IgD-negative memory B cell (primary cell): Measurements from ENCODE around the gene TTC24. TPM values are rescaled to one million over a fixed set of nuclear protein-coding genes. Genes with fewer than 3 reads are reported as not detected.

ENCODE experiments used
- H3K27ac Mint-ChIP-seq, 3 donors: one replicate each; pipeline ENCODE4 v1.8.0; 2020 to 2022; ENCODE audit warnings: mild to moderate bottlenecking in 3 of 3, mixed read lengths in 3 of 3, moderate library complexity in 1 of 3
- H3K27me3 Mint-ChIP-seq: one replicate; pipeline ENCODE4 v1.8.0; 2021; ENCODE audit warnings: mixed read lengths
- H3K36me3 Mint-ChIP-seq: one replicate; pipeline ENCODE4 v1.8.0; 2020; ENCODE audit warnings: mild to moderate bottlenecking, mixed read lengths
- H3K4me1 Mint-ChIP-seq, 3 donors: one replicate each; pipeline ENCODE4 v1.8.0; 2020 to 2022; ENCODE audit warnings: mixed read lengths in 3 of 3, mild to moderate bottlenecking in 1 of 3
- H3K4me3 Mint-ChIP-seq, 4 donors: one replicate each; pipeline ENCODE4 v1.8.0; 2020 to 2022; ENCODE audit warnings: mild to moderate bottlenecking in 4 of 4, mixed read lengths in 4 of 4, moderate library complexity in 3 of 4
- H3K9me3 Mint-ChIP-seq, 3 donors: one replicate each; pipeline ENCODE4 v1.8.0; 2020 to 2021; ENCODE audit warnings: mixed read lengths in 3 of 3, mild to moderate bottlenecking in 1 of 3
- polyA plus RNA-seq: library from polyadenylated mRNA; unstranded; fragments of 300-500 nt; fragmentation: Illumina TruSeq; gene quantifications from one replicate; pipeline ENCODE4 v1.2.3, GENCODE V29; 2021

Gene TTC24
- polyA plus RNA-seq, 1 donor from 2014 or later, result 0.38 TPM

DNA sequence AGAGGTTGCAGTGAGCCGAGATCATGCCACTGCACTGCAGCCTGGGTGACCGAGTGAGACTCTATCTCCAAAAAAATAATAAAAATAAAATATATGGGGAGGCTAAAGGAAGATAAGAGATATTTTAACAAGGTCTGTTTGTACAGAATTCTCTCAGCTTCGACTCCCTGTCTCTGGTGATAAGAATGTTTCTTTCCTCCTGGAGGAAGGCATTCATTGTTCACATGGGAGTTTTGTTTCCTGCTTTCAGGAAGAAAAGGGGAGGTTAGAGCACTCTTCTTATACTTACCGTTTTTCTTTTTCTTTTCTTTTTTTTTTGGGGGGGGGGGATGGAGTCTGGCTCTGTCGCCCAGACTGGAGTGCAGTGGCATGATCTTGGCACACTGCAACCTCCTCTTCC, 10.0 kb downstream of the TTC24 start:
- Mint-ChIP-seq H3K4me3 (no peak overlapping the region), H3K9me3 (no peaks in the 10 kb centered on the region), H3K4me1 (peaks cover 10 to 15% (median 11%) of the 10 kb centered on the region in 3 donors), H3K27me3 (no peaks in the 10 kb centered on the region), H3K27ac (no peak overlapping the region), H3K36me3 (no peaks in the 10 kb centered on the region)

DNA sequence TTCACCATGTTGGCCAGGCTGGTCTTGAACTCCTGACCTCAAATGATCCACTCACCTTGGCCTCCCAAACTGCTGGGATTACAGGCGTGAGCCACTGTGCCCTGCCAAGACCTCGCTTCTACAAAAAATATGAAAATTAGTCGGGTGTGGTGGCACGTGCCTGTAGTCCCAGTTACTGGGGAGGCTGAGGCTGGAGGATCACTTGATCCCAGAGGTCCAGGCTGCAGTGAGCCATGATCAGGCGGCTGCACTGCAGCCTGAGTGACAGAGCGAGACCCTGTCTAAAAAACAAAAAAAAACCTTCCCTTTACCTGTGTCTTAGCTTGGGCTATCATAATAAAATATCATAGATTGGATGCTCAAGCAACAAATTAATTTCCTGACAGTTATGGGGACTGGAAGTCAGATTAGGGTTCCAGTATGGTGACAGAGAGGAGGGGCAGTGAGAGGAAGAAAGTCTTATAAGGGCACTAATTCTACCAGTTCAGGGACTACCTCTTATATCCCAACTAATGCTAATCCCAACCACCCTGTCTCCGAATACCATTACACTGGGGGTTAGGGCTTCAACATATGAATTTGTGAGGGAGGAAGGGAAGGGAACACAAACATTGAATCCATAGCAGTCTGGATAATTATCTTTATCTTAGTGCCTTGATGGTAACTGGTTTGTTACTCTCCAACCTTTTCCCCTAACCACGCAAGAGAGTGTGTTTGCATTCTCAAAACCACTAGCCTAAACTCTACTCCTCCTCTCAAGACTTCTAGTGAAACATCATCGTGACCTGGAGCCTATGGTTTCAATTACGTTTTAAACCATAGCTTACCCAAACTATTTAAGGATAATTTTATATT, 11.0 kb downstream of the TTC24 start:
- H3K27ac Mint-ChIP-seq, result peak overlapping the region; percentile 87 to 99 (median 94)
- H3K4me3 Mint-ChIP-seq, result peak overlapping the region in 3 of 4 donors; percentile 90 to 98 (median 93)
- H3K9me3 Mint-ChIP-seq, result no peaks in the 10 kb centered on the region
- H3K4me1 Mint-ChIP-seq, result peaks cover 10 to 15% (median 11%) of the 10 kb centered on the region in 3 donors
- H3K36me3 Mint-ChIP-seq, result peaks cover 1% of the 10 kb centered on the region
- H3K27me3 Mint-ChIP-seq, result no peaks in the 10 kb centered on the region

DNA sequence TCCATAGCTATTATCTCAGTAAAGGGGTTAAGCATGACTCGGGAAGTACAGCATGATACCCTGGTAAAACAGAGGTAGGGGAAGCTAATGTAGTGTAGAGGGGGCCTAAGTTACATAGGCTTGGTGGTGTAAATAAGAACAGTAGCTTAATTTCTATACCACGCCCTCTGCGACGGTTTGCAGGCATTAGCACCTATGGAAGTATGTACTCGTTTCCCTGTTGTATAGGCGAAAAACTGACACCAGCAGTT, 11.6 kb downstream of the TTC24 start:
- H3K27ac Mint-ChIP-seq, result peak overlapping the region; percentile 87 to 99 (median 94)
- H3K27me3 Mint-ChIP-seq, result no peaks in the 10 kb centered on the region
- H3K4me3 Mint-ChIP-seq, result peak overlapping the region; percentile 90 to 98 (median 94)
- H3K9me3 Mint-ChIP-seq, result no peaks in the 10 kb centered on the region
- peaks cover 11 to 15% (median 11%) of the 10 kb centered on the region in 3 donors for H3K4me1 Mint-ChIP-seq
- H3K36me3 Mint-ChIP-seq, result peaks cover 1% of the 10 kb centered on the region

DNA sequence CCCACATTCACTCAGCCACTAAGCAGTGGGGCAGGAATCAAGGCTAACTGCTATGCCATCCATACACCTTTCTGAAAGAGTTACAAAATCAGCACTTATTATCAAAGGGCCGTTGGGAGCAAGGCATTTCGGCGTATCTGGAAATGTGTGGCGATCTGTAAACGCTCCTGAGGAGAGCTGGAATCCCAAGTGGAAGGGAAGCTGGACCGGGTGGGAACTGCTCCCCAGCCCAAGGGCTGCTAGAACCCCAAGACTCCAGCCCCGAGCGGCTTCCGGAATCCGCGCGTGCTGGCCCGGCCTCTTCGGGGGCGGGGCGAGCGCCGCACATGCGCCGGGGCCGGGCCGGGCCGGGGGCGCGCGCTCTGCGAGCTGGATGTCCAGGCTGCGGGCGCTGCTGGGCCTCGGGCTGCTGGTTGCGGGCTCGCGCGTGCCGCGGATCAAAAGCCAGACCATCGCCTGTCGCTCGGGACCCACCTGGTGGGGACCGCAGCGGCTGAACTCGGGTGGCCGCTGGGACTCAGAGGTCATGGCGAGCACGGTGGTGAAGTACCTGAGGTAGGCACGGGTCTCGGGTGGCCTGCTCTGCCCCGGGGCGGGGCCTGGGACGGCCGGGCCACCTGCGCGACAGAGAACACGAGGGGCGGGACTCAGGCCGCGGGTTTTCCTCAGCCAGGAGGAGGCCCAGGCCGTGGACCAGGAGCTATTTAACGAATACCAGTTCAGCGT, 12.1 kb downstream of the TTC24 start, which contains the start of gene NAXE:
Gene NAXE (plus strand): TSS at position 345 of the 726 bp plus-strand sequence. CDS start 29 bp downstream, at position 374.
- Mint-ChIP-seq H3K36me3 (peaks cover 3% of the 10 kb centered on the region), H3K9me3 (no peaks in the 10 kb centered on the region), H3K27ac (peak within 1 kb of the TSS; percentile 87 to 99 (median 94)), H3K4me1 (peaks cover 11 to 15% (median 11%) of the 10 kb centered on the region in 3 donors), H3K27me3 (no peaks in the 10 kb centered on the region), H3K4me3 (peak within 1 kb of the TSS; percentile 90 to 98 (median 94))

DNA sequence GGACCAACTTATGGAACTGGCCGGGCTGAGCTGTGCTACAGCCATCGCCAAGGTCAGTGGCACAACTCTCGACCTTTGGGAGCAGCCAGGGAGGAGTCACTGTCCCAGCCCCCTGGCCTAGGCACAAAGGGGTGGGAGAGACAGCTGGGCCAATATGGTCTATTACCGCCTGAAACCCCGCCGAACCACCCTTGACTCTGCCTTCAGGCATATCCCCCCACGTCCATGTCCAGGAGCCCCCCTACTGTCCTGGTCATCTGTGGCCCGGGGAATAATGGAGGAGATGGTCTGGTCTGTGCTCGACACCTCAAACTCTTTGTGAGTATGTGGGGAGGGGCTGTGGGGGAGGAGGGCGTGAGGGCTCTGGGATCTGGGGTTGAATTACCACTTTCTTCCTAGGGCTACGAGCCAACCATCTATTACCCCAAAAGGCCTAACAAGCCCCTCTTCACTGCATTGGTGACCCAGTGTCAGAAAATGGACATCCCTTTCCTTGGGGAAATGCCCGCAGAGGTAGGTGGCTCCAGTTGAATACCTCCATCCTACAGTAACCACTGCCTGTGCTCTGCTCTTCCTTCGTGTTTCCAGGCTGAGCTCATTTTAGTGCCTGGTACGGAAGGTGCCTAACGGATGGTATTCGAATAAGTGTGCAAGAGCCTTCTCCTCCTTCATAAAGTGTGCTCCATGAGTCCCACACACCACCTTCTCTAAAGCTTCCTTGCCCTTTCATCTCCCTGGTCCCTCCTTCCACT, 12.8 kb downstream of the TTC24 start:
- peaks cover 11 to 15% (median 13%) of the 10 kb centered on the region in 3 donors for H3K4me1 Mint-ChIP-seq
- H3K9me3 Mint-ChIP-seq, result no peaks in the 10 kb centered on the region
- peak overlapping the region; percentile 90 to 98 (median 94) for H3K4me3 Mint-ChIP-seq
- no peaks in the 10 kb centered on the region for H3K27me3 Mint-ChIP-seq
- H3K36me3 Mint-ChIP-seq, result peaks cover 5% of the 10 kb centered on the region
- peak overlapping the region; percentile 78 to 99 (median 87) for H3K27ac Mint-ChIP-seq

DNA sequence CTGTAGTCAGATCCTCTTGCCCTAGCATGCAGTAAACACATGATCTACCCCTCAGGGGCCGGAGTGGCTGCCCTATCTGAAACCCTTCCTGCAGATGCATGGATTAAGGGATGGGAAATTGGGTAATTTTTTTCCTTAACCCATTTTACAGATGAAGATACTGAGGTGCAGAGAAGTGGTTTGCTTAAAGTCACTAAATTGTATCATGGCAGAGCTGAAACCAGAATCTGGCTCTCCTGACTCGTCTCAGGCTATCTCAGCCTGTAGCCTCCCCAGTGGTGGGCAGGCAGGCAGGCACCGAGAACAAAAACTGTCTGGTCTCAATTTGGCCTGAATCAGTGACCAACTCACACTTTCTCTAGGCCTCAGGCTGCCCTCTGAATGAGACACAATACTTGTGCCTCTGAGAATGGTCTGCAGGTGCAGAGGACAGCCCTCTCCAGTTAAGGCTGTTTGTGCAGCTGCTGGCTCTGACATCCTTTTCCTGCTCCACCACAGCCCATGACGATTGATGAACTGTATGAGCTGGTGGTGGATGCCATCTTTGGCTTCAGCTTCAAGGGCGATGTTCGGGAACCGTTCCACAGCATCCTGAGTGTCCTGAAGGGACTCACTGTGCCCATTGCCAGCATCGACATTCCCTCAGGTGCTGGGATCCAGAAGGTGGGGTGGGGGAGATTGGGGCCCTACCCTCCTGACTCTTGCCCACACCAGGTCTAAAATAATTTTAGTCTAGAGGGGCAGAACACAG, 13.6 kb downstream of the TTC24 start:
- Mint-ChIP-seq H3K4me1 (peaks cover 11 to 15% (median 13%) of the 10 kb centered on the region in 3 donors), H3K36me3 (peaks cover 5% of the 10 kb centered on the region), H3K27ac (peak overlapping the region; percentile 3 to 87 (median 78)), H3K4me3 (peak overlapping the region; percentile 14 to 98 (median 92)), H3K9me3 (no peaks in the 10 kb centered on the region), H3K27me3 (no peaks in the 10 kb centered on the region)

DNA sequence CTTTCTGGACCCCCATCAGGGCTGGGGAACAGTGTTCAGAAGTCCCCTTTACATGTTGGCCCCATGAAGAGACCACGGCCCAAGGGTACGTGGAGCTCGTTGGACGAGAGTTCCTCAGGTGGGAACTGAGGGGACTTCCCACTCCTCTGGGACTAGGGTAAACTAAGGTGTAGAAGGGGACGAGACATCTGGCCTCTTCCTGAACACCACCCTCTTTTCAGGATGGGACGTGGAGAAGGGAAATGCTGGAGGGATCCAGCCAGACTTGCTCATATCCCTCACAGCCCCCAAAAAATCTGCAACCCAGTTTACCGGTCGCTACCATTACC, 14.1 kb downstream of the TTC24 start:
- peaks cover 5% of the 10 kb centered on the region for H3K36me3 Mint-ChIP-seq
- H3K4me1 Mint-ChIP-seq, result peaks cover 11 to 15% (median 13%) of the 10 kb centered on the region in 3 donors
- H3K27me3 Mint-ChIP-seq, result no peaks in the 10 kb centered on the region
- H3K4me3 Mint-ChIP-seq, result peak overlapping the region in 1 of 4 donors; percentile 71
- H3K9me3 Mint-ChIP-seq, result no peaks in the 10 kb centered on the region
- peak overlapping the region in 1 of 3 donors; percentile 29 for H3K27ac Mint-ChIP-seq

DNA sequence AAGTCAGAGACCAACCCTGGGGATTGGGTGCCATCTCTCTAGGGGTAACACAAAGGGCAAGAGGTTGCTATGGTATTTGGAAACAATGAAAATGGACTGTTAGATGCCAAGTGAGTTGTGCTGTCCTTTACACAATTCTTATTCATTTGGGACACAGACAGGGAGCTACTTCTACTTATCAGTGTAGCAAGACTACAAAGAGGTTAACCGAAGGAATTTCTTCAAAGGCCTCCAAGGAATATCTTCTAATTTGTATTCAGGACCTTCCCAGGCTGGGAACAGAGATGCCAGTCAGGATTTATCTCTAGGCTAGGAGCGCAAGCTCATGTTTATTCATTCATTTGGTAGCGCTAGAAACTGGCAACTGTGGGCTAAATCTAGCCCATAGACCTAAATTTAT, 14.7 kb downstream of the TTC24 start:
- H3K36me3 Mint-ChIP-seq, result peaks cover 5% of the 10 kb centered on the region
- H3K4me1 Mint-ChIP-seq, result peaks cover 11 to 15% (median 13%) of the 10 kb centered on the region in 3 donors
- peak overlapping the region in 1 of 3 donors; percentile 29 for H3K27ac Mint-ChIP-seq
- H3K27me3 Mint-ChIP-seq, result no peaks in the 10 kb centered on the region
- peak overlapping the region in 2 of 4 donors; percentile 65 to 71 for H3K4me3 Mint-ChIP-seq
- H3K9me3 Mint-ChIP-seq, result no peaks in the 10 kb centered on the region

DNA sequence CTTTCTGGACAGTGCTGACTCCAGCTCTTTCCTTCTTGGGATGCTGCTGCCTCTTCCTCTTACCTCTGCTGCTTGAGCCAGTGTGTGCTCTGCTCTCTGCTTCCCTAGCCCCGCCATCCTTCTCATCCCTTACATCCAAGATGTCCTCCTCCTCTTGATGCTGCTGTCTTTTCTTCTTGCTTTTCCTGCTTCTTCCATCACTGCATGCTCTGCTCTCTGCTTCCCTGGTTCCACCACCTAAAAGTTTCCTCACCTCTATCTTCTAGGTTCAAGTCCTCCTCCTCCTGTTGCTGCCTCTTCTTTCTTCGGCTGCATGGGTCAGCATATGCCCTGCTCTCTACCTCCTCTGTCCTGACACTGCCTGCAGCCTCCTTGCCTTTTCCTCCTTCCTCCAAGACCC, 15.5 kb downstream of the TTC24 start:
- Mint-ChIP-seq H3K9me3 (no peaks in the 10 kb centered on the region), H3K36me3 (peaks cover 5% of the 10 kb centered on the region), H3K27ac (peak overlapping the region in 2 of 3 donors; percentile 33 to 83), H3K4me1 (peaks cover 17 to 22% (median 20%) of the 10 kb centered on the region in 3 donors), H3K27me3 (no peaks in the 10 kb centered on the region), H3K4me3 (peak overlapping the region in 2 of 4 donors; percentile 35 to 71)

DNA sequence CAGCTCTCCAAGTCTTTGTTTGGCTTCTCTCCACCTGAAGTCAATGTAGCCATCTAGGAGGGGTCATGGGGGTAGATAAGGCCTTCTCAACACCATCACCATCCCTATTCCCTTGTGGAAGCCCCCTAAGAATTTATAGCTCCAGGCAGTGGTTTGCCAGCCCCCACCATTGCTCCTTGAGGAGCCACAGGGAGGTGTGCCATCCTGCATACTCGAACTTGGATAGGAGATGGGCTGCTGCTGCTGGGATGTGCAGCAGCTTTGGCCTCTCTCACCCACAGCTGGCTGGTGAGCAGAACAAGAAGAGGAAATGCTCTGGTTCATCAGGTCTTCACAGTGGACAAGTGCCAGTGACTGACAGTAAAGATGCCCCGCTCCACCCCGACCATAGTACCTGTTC, 16.9 kb downstream of the TTC24 start:
- Mint-ChIP-seq H3K27ac (peak overlapping the region in 1 of 3 donors; percentile 43), H3K36me3 (peaks cover 5% of the 10 kb centered on the region), H3K4me3 (peak overlapping the region in 1 of 4 donors; percentile 30), H3K27me3 (no peaks in the 10 kb centered on the region), H3K9me3 (no peaks in the 10 kb centered on the region), H3K4me1 (peaks cover 22 to 27% (median 23%) of the 10 kb centered on the region in 3 donors)

DNA sequence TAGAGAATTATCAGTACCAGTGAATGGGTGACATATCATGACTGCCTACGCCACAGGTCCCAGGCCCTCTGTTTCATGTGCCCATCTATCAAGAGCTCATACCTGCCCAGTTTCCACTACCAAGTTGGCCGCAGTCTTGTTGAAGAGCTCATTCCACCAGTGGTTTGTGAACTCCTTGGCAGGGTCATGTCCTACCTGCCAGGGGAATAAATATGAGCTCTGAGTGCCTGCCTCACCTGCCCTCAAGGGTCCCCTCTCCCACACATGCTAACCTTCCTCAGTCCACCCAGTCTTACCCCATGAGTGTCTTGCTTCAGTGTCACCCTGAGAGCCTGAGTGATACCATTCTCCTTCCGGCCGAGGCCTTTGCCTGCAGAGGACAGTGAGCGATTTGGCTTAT, 18.6 kb downstream of the TTC24 start:
- peaks cover 6% of the 10 kb centered on the region for H3K36me3 Mint-ChIP-seq
- H3K27me3 Mint-ChIP-seq, result no peaks in the 10 kb centered on the region
- H3K27ac Mint-ChIP-seq, result no peak overlapping the region
- peak overlapping the region in 1 of 4 donors; percentile 19 for H3K4me3 Mint-ChIP-seq
- peaks cover 21 to 34% (median 26%) of the 10 kb centered on the region in 3 donors for H3K4me1 Mint-ChIP-seq
- no peaks in the 10 kb centered on the region for H3K9me3 Mint-ChIP-seq

DNA sequence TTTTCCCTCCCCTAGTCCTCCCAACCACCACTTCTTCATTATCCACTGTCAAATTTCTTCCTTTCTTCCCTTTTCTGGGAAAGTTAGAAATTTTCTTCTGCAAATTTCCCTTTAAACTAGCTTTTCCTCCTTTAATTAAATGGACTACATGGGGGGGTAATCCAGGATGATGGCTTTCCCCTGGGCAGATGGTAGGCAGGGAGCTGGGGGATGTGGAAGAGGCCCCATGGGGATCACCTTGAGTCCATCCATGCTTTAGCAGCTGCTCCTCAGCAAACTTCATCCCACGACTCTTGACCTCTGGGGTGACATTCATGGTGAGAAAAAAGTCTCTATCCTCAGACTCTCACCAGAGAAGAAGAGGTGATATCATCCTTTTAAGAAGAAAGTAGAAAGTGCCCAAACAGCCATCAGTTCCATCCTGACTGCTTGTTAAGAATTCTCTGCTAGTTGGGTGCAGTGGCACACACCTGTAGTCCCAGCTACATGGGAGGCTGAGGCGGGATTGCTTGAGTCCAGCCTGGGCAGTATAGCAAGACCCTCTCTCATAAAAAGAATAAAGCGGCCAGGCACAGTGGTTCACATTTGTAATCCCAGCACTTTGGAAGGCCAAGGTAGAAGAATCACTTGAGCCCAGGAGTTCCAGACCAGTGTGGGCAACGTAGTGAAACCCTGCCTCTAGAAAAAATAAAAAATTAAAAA, 19.4 kb downstream of the TTC24 start:
- peaks cover 6% of the 10 kb centered on the region for H3K36me3 Mint-ChIP-seq
- no peaks in the 10 kb centered on the region for H3K9me3 Mint-ChIP-seq
- H3K27me3 Mint-ChIP-seq, result no peaks in the 10 kb centered on the region
- H3K4me3 Mint-ChIP-seq, result peak overlapping the region in 1 of 4 donors; percentile 19
- H3K27ac Mint-ChIP-seq, result peak overlapping the region in 1 of 3 donors; percentile 31
- H3K4me1 Mint-ChIP-seq, result peaks cover 21 to 34% (median 26%) of the 10 kb centered on the region in 3 donors

DNA sequence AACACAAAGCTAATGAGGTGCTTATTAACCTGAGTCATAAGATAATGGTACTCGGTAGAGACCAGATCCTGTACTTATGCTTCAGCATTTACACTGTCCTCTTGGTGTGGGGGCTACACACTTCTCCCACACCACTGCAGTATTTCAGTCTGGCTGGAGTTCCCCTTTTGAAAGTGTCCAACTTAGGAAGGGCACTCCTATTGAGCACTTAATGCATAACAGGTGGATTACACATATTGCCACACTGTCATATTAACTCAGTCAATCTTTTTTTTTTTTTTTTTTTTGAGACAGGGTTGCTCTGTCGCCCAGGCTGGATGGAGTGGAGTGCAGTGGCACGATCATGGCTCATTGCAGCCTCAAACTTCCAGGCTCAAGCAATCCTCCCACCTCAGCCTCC, 20.3 kb downstream of the TTC24 start:
- H3K9me3 Mint-ChIP-seq, result no peaks in the 10 kb centered on the region
- peaks cover 21 to 34% (median 26%) of the 10 kb centered on the region in 3 donors for H3K4me1 Mint-ChIP-seq
- H3K27ac Mint-ChIP-seq, result peak overlapping the region; percentile 39 to 73 (median 60)
- H3K36me3 Mint-ChIP-seq, result peaks cover 6% of the 10 kb centered on the region
- no peaks in the 10 kb centered on the region for H3K27me3 Mint-ChIP-seq
- peak overlapping the region; percentile 84 to 99 (median 98) for H3K4me3 Mint-ChIP-seq
